Measurements from ENCODE around the gene AGTR2. TPM values are rescaled to one million over a fixed set of nuclear protein-coding genes. Genes with fewer than 3 reads are reported as not detected.

AGTR2 gene
- not detected in 2 replicates for total RNA-seq

GRCh38 chrX:116170511-116170910, at the start of gene AGTR2:
TSS of gene AGTR2 (plus strand) at chrX:116170744. CDS start at chrX:116172281, 1,537 bp downstream.

Measured in bronchus fibroblast of lung (primary cell).